K562 (cell line): ENCODE measurements around the gene HBM. TPM values are rescaled to one million over a fixed set of nuclear protein-coding genes. Genes with fewer than 3 reads are reported as not detected.
A peak's percentile ranks its signal among the peaks of the same experiment; 100 is the strongest.
"Not testable (repeated sequence)": the region's sequence is repeated elsewhere in the genome, so short reads cannot be mapped to it uniquely, and the experiment has no call there.

Source experiments
- ATAC-seq: fragments of 200-7000 bp; cut with Tn5 transposase; 3 replicates; pipeline ENCODE4 v1.9.1; 2020; ENCODE audit warnings: moderate library complexity
- BruUV-seq: library from RNA; stranded (reverse); fragments of 400-500 nt; replicated peaks from 2 replicates; lab custom pipeline; 2021; lab: Mats Ljungman, UMichigan
- CTCF ChIA-PET: fragments of 300-600 bp; formaldehyde crosslinking; extraction: SDS; loops from one replicate; lab custom pipeline; 2021; ENCODE audit warnings: low intra/inter-chr PET ratio; lab: Yijun Ruan, JAX
- POLR2A ChIA-PET: fragments of 300-600, 350-650 bp; sonication (Branson Sonifier 250); formaldehyde crosslinking; extraction: SDS; loops from one replicate; lab custom pipeline; 2021; ENCODE audit warnings: antibody characterized with exemption, inconsistent platforms; lab: Yijun Ruan, JAX
- DNase-seq, 4 experiments: peaks; one replicate each; pipeline versions ENCODE4 v3.0.0 to v3.0.0-alpha.2; 2011 to 2018; ENCODE audit warnings: low spot score in 3 of 4, mixed read lengths in 3 of 4; ENCODE audit errors: extremely low read depth in 1 of 4
- FAIRE-seq: peaks from 2 replicates; lab custom pipeline; 2011; peaks lifted over from hg19 to GRCh38; lab: Jason Lieb, UNC
- H2AFZ ChIP-seq: 2 replicates; pipeline ENCODE4 v1.6.0; 2011; ENCODE audit warnings: low read depth, low read length, control low read depth, inconsistent platforms
- H3K27ac ChIP-seq: fragments of 200-600 bp; 3 replicates; pipeline ENCODE4 v1.8.0; 2011; ENCODE audit warnings: low read depth, mild to moderate bottlenecking, control low read depth, inconsistent platforms, low read length, moderate library complexity, mixed read lengths; ENCODE audit errors: extremely low read depth
- H3K27me3 ChIP-seq, 2 experiments: fragments of 300-600 bp in 1 of 2; 2 replicates in 1 of 2; 3 replicates in 1 of 2; pipeline versions ENCODE4 v1.6.0 to v1.8.0; 2011; ENCODE audit warnings: inconsistent platforms in 2 of 2, low read length in 2 of 2, mild to moderate bottlenecking in 1 of 2, mixed read lengths in 1 of 2, moderate library complexity in 1 of 2; ENCODE audit not compliant: control insufficient read depth in 2 of 2, insufficient read depth in 2 of 2
- H3K36me3 ChIP-seq: fragments of 300-600 bp; 3 replicates; pipeline ENCODE4 v1.8.0; 2011; ENCODE audit warnings: mild to moderate bottlenecking, low read length, inconsistent platforms; ENCODE audit not compliant: control insufficient read depth, insufficient read depth
- H3K4me1 ChIP-seq, 2 experiments: fragments of 200-600 bp in 1 of 2; replicated peaks in 1 of 2; 2 replicates in 1 of 2; 3 replicates in 1 of 2; pipeline versions ENCODE4 v1.5.1 to v1.8.0; 2011; ENCODE audit warnings: inconsistent platforms in 2 of 2, low read length in 2 of 2, mild to moderate bottlenecking in 1 of 2, mixed read lengths in 1 of 2, moderate library complexity in 1 of 2; ENCODE audit not compliant: control insufficient read depth in 2 of 2, insufficient read depth in 2 of 2
- H3K4me2 ChIP-seq: 2 replicates; pipeline ENCODE4 v1.6.1; 2011; ENCODE audit warnings: low read length, control low read depth, inconsistent platforms, mixed read lengths; ENCODE audit not compliant: insufficient read depth
- H3K4me3 ChIP-seq: fragments of 200-600 bp; sonication (generic), shearing (Covaris generic); 2 replicates; pipeline ENCODE4 v1.5.1; 2016; ENCODE audit warnings: control low read depth, inconsistent platforms
- H3K79me2 ChIP-seq: fragments of 200-600 bp; 3 replicates; pipeline ENCODE4 v1.8.0; 2011; ENCODE audit warnings: low read length, inconsistent platforms; ENCODE audit not compliant: control insufficient read depth, insufficient read depth
- H3K9ac ChIP-seq, 2 experiments: 2 replicates each; pipeline versions ENCODE4 v1.6.0 to v1.6.1; 2011; ENCODE audit warnings: low read depth in 2 of 2, low read length in 2 of 2, control low read depth in 1 of 2, inconsistent platforms in 1 of 2, mild to moderate bottlenecking in 1 of 2, mixed read lengths in 1 of 2; ENCODE audit not compliant: insufficient read depth in 1 of 2
- H3K9me1 ChIP-seq: one replicate; pipeline ENCODE4 v1.6.0; 2011; ENCODE audit warnings: inconsistent platforms, mild to moderate bottlenecking, low read length, moderate library complexity; ENCODE audit not compliant: control insufficient read depth, insufficient read depth
- H3K9me3 ChIP-seq: replicated peaks from 2 replicates; pipeline ENCODE4 v1.5.1; 2011; ENCODE audit warnings: low read depth, low read length, inconsistent platforms; ENCODE audit not compliant: control insufficient read depth, insufficient read depth
- H4K20me1 ChIP-seq: replicated peaks from 2 replicates; pipeline ENCODE4 v1.6.1; 2011; ENCODE audit warnings: low read length, inconsistent platforms, mixed read lengths; ENCODE audit not compliant: control insufficient read depth, insufficient read depth
- CEBPB ChIP-seq: fragments of 450-650 bp; IDR thresholded peaks from 2 replicates; pipeline ENCODE4 v1.6.1; 2016; ENCODE audit warnings: missing genetic modification characterization, missing compliant biosample characterization
- WGBS: fragments of 100-300 bp; shearing (Covaris generic); methylation state at CpG from one replicate; pipeline ENCODE4 v1.1.6; 2016; ENCODE audit warnings: low coverage, mixed read lengths; ENCODE audit not compliant: insufficient coverage; ENCODE audit errors: missing lambda C conversion rate; 5-methylcytosine and 5-hydroxymethylcytosine counted together
- in situ Hi-C: fragments of 300-500 bp; cut with MboI; formaldehyde crosslinking; loops from 4 replicates; pipeline ENCODE4 v1.15.0; 2018; ENCODE audit warnings: inconsistent platforms, mixed read lengths
- intact Hi-C: fragments of 100-400 bp; cut with micrococcal nuclease; formaldehyde crosslinking; loops from 2 replicates; pipeline ENCODE4 v1.14.2; 2022
- polyA plus RNA-seq, 8 experiments: library from polyadenylated mRNA; depleted of rRNA in 4 of 8; stranded (reverse) in 5 of 8; unstranded in 3 of 8; fragments of >200 nt; fragmentation: Nextera tagmentation in 2 of 8; fragmentation: Illumina TruSeq in 1 of 8; extraction: Ambion mirVana in 2 of 8; extraction: Trizol in 1 of 8; gene quantifications; 2 replicates each; pipeline versions ENCODE4 v1.2.1 to v1.2.3, GENCODE V29; 2011 to 2014; ENCODE audit warnings: inconsistent platforms in 1 of 8, missing spikeins in 1 of 8
- total RNA-seq, 7 experiments: library from RNA; depleted of rRNA in 6 of 7; stranded (reverse); fragments of >200 nt in 6 of 7; fragmentation: Illumina TruSeq in 2 of 7; extraction: Trizol in 2 of 7; gene quantifications; 2 replicates each; pipeline versions ENCODE4 v1.2.1 to v1.2.3, GENCODE V29; 2011 to 2021; ENCODE audit warnings: low replicate concordance in 1 of 7

HBM gene
- total and polyA plus RNA-seq, 9 of the 15 experiments (the other 6 are each of a cell fraction or from before 2014, with no cell fraction given), result not detected

DNA sequence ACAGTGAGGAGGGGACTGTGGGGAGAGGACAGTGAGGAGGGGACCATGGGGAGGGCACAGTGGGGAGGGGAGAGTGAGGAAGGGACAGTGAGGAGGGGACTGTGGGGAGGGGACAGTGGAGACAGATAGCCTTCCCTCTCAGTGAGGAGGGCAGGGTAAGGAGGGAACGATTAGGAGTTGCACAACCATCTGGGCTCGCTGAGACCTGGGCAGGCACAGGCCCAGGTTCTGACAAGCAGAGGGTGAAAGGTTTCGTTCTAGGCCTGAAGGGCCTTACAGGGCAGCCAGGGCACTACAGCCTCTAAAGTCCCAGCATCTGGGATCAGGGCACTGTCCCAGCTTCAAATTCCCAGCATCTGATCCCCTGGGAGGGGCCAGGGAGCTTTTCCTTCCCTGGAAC lies 2.1 kb upstream of the HBM start:
- BruUV-seq, H3K9me3 ChIP-seq, in situ Hi-C loops, H3K4me3 ChIP-seq, CTCF ChIA-PET, H3K27me3 ChIP-seq, H3K36me3 ChIP-seq, H4K20me1 ChIP-seq, POLR2A ChIA-PET, H3K9me1 ChIP-seq, H3K4me2 ChIP-seq, H3K79me2 ChIP-seq, H2AFZ ChIP-seq: not testable (repeated sequence)
- DNase-seq (peak in 2 of 4 experiments; percentile 10 to 14), FAIRE-seq (peak; percentile 93), ATAC-seq (peak; percentile 71)
- peaks cover 6 to 71% of the 10 kb centered on the region in 2 experiments; a peak in 4 of 5 replicates for H3K4me1 ChIP-seq
- 17% methylated on average over 1 of the region's 3 CpGs for WGBS
- TF ChIP-seq CEBPB, result peak; percentile 82
- TF ChIP-seq, all 486 proteins: peak for 1; not testable (repeated sequence) for 485
- H3K9ac ChIP-seq, result peak overlapping the region in 1 of 2 experiments; percentile 36; a peak in 1 of 4 replicates
- intact Hi-C loops, H3K27ac ChIP-seq: not testable (repeated sequence)

DNA sequence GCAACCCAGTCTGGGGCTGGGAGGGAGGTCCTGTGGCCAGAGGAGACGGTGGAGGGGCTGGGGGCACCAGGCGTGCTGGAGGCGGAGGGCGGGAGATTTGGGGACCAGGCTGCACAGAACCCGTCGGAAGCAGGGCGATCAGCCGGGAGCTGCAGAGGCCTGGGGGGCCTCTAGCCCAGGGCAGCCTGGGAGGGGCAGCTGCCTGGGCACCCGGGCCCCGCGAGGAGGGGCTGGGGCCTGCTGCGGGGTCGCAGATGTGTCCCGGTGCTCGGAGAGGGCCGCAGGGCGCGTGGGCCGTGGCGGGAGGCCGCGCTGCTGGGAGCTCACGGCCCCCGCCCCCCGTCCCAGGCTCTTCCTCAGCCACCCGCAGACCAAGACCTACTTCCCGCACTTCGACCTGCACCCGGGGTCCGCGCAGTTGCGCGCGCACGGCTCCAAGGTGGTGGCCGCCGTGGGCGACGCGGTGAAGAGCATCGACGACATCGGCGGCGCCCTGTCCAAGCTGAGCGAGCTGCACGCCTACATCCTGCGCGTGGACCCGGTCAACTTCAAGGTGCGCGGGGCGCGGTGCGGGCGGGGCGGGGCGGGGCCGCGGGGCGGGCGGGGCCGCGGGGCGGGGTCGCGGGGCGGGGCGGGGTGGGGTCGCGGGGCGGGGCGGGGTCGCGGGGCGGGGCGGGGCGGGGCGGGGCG lies 1.5 kb upstream of the HBM start:
- H3K4me1 ChIP-seq, result peaks cover 10 to 76% of the 10 kb centered on the region in 2 experiments; a peak in 4 of 5 replicates
- H3K27ac ChIP-seq, H3K9me3 ChIP-seq, CTCF ChIA-PET, intact Hi-C loops, H3K27me3 ChIP-seq, H3K9ac ChIP-seq, H3K4me3 ChIP-seq, POLR2A ChIA-PET, H3K79me2 ChIP-seq, FAIRE-seq, BruUV-seq, H4K20me1 ChIP-seq, H3K9me1 ChIP-seq, DNase-seq, in situ Hi-C loops, H3K4me2 ChIP-seq, H3K36me3 ChIP-seq, H2AFZ ChIP-seq: not testable (repeated sequence)
- ATAC-seq, result peak; percentile 82
- WGBS, result no CpG with 5 or more reads among the region's 80 CpGs
